Natural killer cell treated with Interleukin-12 subunit alpha and Interleukin-12 subunit beta and Interleukin-15 and Interleukin-18, amount 100 ng/mL, for 72 hours (primary cell): ENCODE measurements around the gene ZNF222. TPM values are rescaled to one million over a fixed set of nuclear protein-coding genes. Genes with fewer than 3 reads are reported as not detected.

Source experiments
- ATAC-seq, 2 donors: fragments of 150-1000 bp; cut with Tn5 transposase in 1 of 2; sonication (Bioruptor Pico), chemical (Tn5 transposase) in 1 of 2; 2 replicates each; pipeline ENCODE4 v1.10.0; 2021
- DNase-seq: peaks from one replicate; pipeline ENCODE4 v3.0.0; 2022; ENCODE audit warnings: low spot score
- H3K27ac Mint-ChIP-seq, 2 donors: 1 replicate in 1 of 2; 2 replicates in 1 of 2; pipeline ENCODE4 v1.8.0; 2022; ENCODE audit warnings: mixed read lengths in 2 of 2, mild to moderate bottlenecking in 1 of 2, moderate library complexity in 1 of 2
- H3K27me3 Mint-ChIP-seq, 2 donors: 1 replicate in 1 of 2; 2 replicates in 1 of 2; pipeline ENCODE4 v1.8.0; 2022; ENCODE audit warnings: mixed read lengths in 2 of 2
- H3K36me3 Mint-ChIP-seq: one replicate; pipeline ENCODE4 v1.8.0; 2022; ENCODE audit warnings: mixed read lengths
- H3K4me1 Mint-ChIP-seq, 2 donors: 1 replicate in 1 of 2; 2 replicates in 1 of 2; pipeline ENCODE4 v1.8.0; 2022; ENCODE audit warnings: low read depth in 2 of 2, mixed read lengths in 2 of 2, mild to moderate bottlenecking in 1 of 2
- H3K4me3 Mint-ChIP-seq: one replicate; pipeline ENCODE4 v1.8.0; 2022; ENCODE audit warnings: mixed read lengths
- H3K9me3 Mint-ChIP-seq: 2 replicates; pipeline ENCODE4 v1.8.0; 2022; ENCODE audit warnings: mixed read lengths
- total RNA-seq, 2 donors: library from RNA; stranded (reverse); gene quantifications; one replicate each; pipeline ENCODE4 v1.2.3, GENCODE V29; 2022

ZNF222 gene
- total RNA-seq, 2 donors from 2014 or later = 2.2 to 4.8 TPM

DNA sequence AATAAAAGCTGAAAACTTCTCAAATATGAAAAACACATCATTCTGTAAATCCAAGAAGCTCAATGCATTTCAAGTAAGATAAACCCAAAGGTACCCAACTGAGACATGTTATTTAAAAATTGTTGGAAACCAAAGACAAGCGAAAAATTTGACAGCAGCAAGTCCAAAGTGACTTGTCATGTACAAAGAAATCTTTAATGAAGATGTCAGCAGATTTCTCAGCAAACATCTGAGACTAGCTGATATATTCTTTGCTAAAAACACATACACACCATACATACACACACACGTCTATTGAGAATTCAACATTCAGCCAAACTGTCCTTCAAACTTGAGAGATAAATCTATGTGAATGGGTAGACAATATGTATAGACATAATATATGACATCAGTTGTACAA, 5.7 kb upstream of the ZNF222 start:
- no peak for ATAC-seq
- Mint-ChIP-seq H3K9me3 (peaks cover 20% of the 10 kb centered on the region), H3K4me3 (no peak overlapping the region), H3K27me3 (peaks cover 30 to 44% of the 10 kb centered on the region in 2 donors), H3K4me1 (peaks cover 0 to under 1% of the 10 kb centered on the region in 2 donors), H3K27ac (no peak overlapping the region), H3K36me3 (peaks cover 53% of the 10 kb centered on the region)
- no peak for DNase-seq

DNA sequence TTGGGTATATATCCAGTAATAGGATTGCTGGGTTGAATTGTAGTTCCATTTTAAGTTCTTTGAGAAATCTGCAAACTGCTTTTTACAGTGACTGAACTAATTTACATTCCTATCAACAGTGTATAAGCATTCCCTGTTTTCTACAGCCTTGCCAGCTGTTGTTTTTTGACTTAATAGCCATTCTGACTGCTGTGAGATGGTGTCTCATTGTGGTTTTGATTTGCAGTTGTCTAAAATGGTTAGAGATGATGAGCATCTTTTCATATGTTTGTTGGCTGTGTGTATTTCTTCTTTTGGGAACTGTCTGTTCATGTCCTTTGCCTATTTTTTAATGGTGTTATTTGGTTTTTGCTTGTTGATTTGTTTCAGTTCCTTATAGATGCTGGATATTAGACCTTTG, 4.0 kb upstream of the ZNF222 start:
- ATAC-seq = no peak
- no peak for DNase-seq
- peaks cover 55% of the 10 kb centered on the region for H3K36me3 Mint-ChIP-seq
- no peak overlapping the region for H3K27ac Mint-ChIP-seq
- H3K9me3 Mint-ChIP-seq = peaks cover 25% of the 10 kb centered on the region
- H3K27me3 Mint-ChIP-seq = peaks cover 30 to 44% of the 10 kb centered on the region in 2 donors
- no peak overlapping the region for H3K4me3 Mint-ChIP-seq
- peaks cover 17 to 18% of the 10 kb centered on the region in 2 donors for H3K4me1 Mint-ChIP-seq

DNA sequence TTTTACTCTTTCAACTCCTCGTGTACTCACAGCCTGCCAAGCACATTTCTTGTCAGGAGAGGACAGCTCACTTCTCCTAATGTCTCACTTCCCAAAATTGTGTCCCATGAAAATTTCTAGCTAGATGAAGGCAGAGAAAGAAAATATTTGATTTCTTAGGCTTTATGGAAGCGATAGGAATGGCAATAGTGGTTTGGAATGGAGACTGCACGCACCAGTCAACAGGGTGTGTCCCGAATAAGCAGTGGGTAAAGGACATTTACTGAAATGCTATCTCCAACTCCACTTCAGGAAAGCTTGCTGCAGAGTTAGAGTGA, 321 bp upstream of the ZNF222 start:
- H3K4me1 Mint-ChIP-seq = peaks cover 18 to 30% of the 10 kb centered on the region in 2 donors
- H3K36me3 Mint-ChIP-seq = peaks cover 62% of the 10 kb centered on the region
- peaks cover 25% of the 10 kb centered on the region for H3K9me3 Mint-ChIP-seq
- H3K27ac Mint-ChIP-seq = peak overlapping the region; percentile 75 to 90
- H3K4me3 Mint-ChIP-seq = peak overlapping the region; percentile 96
- DNase-seq (no peak), ATAC-seq (no peak)
- H3K27me3 Mint-ChIP-seq = peaks cover 21 to 32% of the 10 kb centered on the region in 2 donors

DNA sequence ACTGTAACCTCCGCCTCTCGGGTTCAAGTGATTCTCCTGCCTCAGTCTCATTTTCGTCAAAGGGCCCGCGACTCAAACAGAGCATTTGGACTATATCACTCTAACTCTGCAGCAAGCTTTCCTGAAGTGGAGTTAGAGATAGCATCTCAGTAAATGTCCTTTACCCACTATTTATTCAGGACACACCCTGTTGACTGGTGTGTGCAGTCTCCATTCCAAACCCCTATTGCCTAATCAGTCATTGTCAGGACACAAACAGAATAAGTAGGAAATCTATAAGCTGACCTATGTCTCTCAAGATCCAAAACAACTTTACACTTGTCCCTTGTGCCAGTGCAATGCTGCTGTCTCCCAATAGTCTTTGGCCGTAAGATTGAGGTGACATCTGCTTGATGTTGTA, 1.4 kb downstream of the ZNF222 start:
- Mint-ChIP-seq H3K27ac (no peak overlapping the region), H3K4me3 (peak overlapping the region; percentile 96), H3K27me3 (peaks cover 10 to 19% of the 10 kb centered on the region in 2 donors), H3K4me1 (peaks cover 18 to 30% of the 10 kb centered on the region in 2 donors), H3K9me3 (peaks cover 19% of the 10 kb centered on the region), H3K36me3 (peaks cover 69% of the 10 kb centered on the region)
- DNase-seq (no peak), ATAC-seq (no peak)

DNA sequence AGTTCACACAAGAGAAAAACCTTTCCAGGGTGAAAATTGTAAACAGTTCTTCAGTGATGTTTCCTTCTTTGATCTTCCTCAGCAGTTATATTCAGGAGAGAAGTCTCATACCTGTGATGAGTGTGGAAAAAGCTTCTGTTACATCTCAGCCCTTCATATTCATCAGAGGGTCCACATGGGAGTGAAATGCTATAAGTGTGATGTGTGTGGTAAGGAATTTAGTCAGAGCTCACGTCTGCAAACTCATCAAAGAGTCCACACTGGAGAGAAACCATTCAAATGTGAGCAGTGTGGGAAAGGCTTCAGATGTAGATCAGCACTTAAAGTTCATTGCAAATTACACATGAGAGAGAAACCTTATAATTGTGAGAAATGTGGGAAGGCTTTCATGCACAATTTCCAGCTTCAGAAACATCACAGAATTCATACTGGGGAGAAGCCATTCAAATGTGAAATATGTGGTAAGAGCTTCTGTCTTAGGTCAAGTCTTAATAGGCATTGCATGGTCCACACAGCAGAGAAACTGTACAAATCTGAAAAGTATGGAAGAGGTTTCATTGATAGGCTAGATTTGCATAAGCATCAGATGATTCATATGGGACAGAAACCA, 6.9 kb downstream of the ZNF222 start:
- no peaks in the 10 kb centered on the region for H3K27me3 Mint-ChIP-seq
- no peak overlapping the region for H3K4me3 Mint-ChIP-seq
- H3K4me1 Mint-ChIP-seq = peaks cover 0 to 10% of the 10 kb centered on the region in 2 donors
- H3K9me3 Mint-ChIP-seq = peaks cover 42% of the 10 kb centered on the region
- DNase-seq (no peak), ATAC-seq (no peak)
- no peak overlapping the region for H3K27ac Mint-ChIP-seq
- peaks cover 84% of the 10 kb centered on the region for H3K36me3 Mint-ChIP-seq

- Mint-ChIP-seq H3K4me3 (no peak overlapping the region), H3K27me3 (peaks cover 28 to 55% of the 10 kb centered on the region in 2 donors), H3K4me1 (no peaks in the 10 kb centered on the region), H3K9me3 (peaks cover 18% of the 10 kb centered on the region), H3K36me3 (peaks cover 38% of the 10 kb centered on the region), H3K27ac (no peak overlapping the region)
- DNase-seq (no peak), ATAC-seq (no peak)
Observed at GRCh38 chr19:44042147-44042546, 17.0 kb downstream of the ZNF222 start.

DNA sequence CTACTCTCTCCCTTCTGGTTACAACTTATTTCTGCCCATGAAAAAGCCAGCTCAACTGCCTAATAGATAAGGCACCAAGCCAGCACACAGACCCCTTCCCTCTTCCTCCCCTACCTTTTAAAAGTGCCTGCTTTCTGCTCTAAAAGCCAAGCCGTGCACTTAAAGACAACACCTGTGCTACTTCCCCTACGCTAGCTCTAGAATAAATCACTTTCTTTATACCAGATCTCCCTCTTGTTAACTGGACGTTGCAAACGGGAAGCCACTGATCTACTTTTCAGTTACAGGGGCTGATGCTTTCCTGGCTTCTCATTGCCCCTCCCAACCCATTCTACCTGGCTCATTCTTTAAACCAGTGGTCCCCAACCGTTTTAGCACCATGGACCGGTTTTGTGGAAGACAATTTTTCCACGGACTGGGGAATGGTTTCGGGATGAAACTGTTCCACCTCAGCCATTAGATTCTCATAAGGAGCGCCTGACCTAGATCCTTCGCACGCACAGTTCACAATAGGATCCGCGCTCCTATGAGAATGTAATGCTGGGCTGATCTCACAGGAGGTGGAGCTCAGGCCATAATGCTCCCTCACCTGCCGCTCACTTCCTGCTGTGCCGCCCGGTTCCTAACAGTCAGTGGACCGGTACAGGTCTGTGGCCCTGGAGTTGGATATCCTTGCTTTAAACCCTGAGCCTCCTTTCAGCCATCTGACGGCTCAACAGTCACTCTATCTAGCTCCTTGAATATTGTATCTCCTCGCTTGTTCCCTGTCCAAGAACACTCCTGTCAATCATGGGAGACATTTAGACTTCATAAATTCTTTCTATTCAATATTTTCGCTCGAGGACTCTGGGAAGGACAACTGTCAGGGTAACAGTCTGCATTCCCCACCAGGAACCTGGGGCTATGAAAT, 25.8 kb downstream of the ZNF222 start:
- Mint-ChIP-seq H3K27ac (peak overlapping the region; percentile 54 to 89), H3K27me3 (peaks cover 15 to 29% of the 10 kb centered on the region in 2 donors), H3K9me3 (no peaks in the 10 kb centered on the region), H3K4me3 (peak overlapping the region; percentile 84), H3K36me3 (peaks cover 9% of the 10 kb centered on the region), H3K4me1 (peaks cover 10 to 21% of the 10 kb centered on the region in 2 donors)
- DNase-seq (no peak), ATAC-seq (peak; percentile 43 to 60)

DNA sequence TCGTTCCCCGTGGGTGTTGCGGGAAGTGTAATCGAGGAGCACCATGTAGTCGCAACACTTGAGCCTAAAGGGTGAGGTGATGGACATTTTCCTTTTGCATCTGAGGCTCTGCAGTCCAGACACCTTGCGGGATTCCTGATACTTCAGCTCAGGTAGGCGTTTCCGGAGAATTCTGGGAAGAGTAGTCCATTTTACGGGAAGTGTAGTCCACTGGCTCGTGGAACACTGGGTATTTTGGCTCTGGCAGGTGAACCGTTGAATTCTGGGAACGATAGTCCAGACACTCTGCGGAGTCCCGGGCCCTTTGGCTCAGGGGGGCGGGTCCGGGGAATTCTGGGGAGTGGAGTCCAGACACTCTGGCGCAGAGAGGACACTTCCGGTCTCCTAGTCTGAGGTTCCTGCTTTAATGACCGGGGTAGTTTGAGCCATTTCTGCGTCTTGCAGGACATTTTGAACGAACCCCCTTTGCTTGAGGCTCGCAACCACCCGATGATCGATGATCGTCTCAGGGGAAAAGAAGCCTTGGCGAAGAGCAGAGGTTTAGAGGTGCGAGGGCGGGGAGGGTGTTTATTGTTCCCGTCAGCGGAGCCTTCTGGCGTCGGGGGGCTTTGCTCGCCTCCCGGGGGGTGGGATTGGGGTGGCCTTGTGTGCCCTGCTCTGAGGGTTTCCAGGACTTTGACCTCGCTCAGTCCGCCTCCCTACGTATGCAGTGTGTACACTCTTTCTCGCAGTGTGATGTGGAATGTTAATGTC, 26.6 kb downstream of the ZNF222 start, which contains the start of gene ZNF223:
Gene ZNF223, plus strand, starts transcription at position 387 of the 753 bp plus-strand sequence. CDS start 3,141 bp downstream, outside the sequence.
- H3K4me3 Mint-ChIP-seq = peak within 1 kb of the TSS; percentile 84
- H3K4me1 Mint-ChIP-seq = peaks cover 10 to 21% of the 10 kb centered on the region in 2 donors
- peak within 1 kb of the TSS; percentile 54 to 89 for H3K27ac Mint-ChIP-seq
- H3K36me3 Mint-ChIP-seq = peaks cover 5% of the 10 kb centered on the region
- H3K9me3 Mint-ChIP-seq = no peaks in the 10 kb centered on the region
- DNase-seq (peak; percentile 79), ATAC-seq (peak; percentile 71 to 89)
- H3K27me3 Mint-ChIP-seq = peaks cover 12 to 23% of the 10 kb centered on the region in 2 donors

DNA sequence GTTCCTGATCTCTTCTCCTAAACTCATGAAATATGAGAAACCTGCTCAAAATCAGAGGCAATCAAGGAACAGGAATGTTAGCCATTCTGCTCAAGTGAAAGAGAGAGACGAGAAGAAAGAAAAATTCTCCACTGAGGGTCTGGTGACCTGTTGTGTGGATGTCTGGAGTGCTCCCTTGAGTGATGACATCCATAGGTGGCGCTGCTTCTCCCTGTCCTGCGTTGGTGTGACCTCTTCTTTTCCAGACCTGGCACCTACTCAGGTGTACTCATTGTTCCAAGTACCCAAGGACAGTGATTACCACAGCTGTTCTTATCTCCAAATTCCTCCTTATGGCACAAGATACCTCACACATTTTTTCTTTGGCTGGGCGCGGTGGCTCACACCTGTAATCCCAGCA, 30.7 kb downstream of the ZNF222 start:
- H3K27ac Mint-ChIP-seq = no peak overlapping the region
- H3K27me3 Mint-ChIP-seq = peaks cover 0 to 8% of the 10 kb centered on the region in 2 donors
- H3K36me3 Mint-ChIP-seq = peaks cover 6% of the 10 kb centered on the region
- no peak overlapping the region for H3K4me3 Mint-ChIP-seq
- H3K4me1 Mint-ChIP-seq = peaks cover 8 to 15% of the 10 kb centered on the region in 2 donors
- DNase-seq = no peak
- no peak for ATAC-seq
- H3K9me3 Mint-ChIP-seq = no peaks in the 10 kb centered on the region

DNA sequence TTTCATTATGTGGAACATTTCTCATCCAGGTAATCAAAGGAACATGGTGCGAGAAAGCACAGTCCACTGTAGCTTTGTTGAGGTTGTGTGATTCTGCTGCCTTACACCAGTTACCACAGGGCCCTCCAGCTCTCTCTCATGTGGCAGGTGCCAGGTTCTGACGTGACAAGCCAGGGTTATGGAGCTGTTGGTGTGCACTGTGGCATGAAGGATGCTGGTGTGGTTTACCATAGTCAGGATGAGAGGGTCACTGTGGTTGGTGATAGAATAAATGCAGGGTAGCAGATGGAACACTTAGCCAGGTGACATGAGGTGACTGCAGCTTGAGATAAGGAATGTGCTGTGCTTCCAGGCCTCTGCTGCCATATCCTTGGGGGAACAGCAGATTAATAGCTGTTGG, 34.0 kb downstream of the ZNF222 start:
- Mint-ChIP-seq H3K4me1 (no peaks in the 10 kb centered on the region), H3K27me3 (no peaks in the 10 kb centered on the region), H3K4me3 (no peak overlapping the region), H3K36me3 (peaks cover 17% of the 10 kb centered on the region), H3K27ac (no peak overlapping the region), H3K9me3 (peaks cover 3% of the 10 kb centered on the region)
- no peak for ATAC-seq
- DNase-seq = no peak

GRCh38 chr19:44061038-44061437, 35.9 kb downstream of the ZNF222 start:
- Mint-ChIP-seq H3K36me3 (peaks cover 27% of the 10 kb centered on the region), H3K27me3 (no peaks in the 10 kb centered on the region), H3K4me3 (no peak overlapping the region), H3K4me1 (no peaks in the 10 kb centered on the region), H3K9me3 (peaks cover 3% of the 10 kb centered on the region), H3K27ac (no peak overlapping the region)
- ATAC-seq (no peak), DNase-seq (no peak)

DNA sequence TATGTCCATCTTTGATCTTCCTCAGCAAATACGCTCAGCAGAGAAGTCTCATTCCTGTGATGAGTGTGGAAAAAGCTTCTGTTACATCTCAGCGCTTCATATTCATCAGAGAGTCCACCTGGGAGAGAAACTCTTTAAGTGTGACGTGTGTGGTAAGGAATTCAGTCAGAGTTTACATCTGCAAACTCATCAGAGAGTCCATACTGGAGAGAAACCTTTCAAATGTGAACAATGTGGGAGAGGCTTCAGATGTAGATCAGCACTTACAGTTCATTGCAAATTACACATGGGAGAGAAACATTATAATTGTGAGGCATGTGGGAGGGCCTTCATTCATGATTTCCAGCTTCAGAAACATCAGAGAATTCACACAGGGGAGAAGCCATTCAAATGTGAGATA, 41.1 kb downstream of the ZNF222 start:
- DNase-seq = no peak
- Mint-ChIP-seq H3K9me3 (peaks cover 22% of the 10 kb centered on the region), H3K27me3 (peaks cover 0 to 2% of the 10 kb centered on the region in 2 donors), H3K4me1 (peaks cover 2 to 4% of the 10 kb centered on the region in 2 donors), H3K27ac (no peak overlapping the region), H3K36me3 (peaks cover 55% of the 10 kb centered on the region), H3K4me3 (no peak overlapping the region)
- no peak for ATAC-seq

DNA sequence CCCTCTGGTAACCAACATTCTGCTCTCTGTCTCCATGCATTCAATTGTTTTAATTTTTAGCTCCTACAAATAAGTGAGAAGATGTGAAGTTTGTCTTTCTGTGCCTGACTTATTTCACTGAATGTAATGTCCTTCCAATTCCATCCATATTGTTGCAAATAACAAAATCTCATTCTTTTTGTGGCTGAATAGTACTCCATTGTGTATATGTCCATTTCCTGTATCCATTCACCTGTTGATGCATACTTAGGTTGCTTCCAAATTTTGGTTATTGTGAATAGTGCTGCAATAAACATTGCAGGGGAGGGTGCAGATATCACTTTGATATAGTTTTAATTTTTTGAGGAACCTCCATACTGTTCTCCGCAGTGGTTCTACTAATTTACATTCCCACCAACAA, 44.2 kb downstream of the ZNF222 start:
- Mint-ChIP-seq H3K4me1 (peaks cover 20 to 23% of the 10 kb centered on the region in 2 donors), H3K36me3 (peaks cover 50% of the 10 kb centered on the region), H3K27me3 (peaks cover 0 to 2% of the 10 kb centered on the region in 2 donors), H3K27ac (no peak overlapping the region), H3K9me3 (peaks cover 22% of the 10 kb centered on the region), H3K4me3 (no peak overlapping the region)
- no peak for ATAC-seq
- DNase-seq = no peak
